ENCODE measurements around the gene CPNE7. TPM values are rescaled to one million over a fixed set of nuclear protein-coding genes. Genes with fewer than 3 reads are reported as not detected.

CPNE7 gene
- total and polyA plus RNA-seq, 2 of the 13 experiments (the other 11 are each of a cell fraction or from before 2014, with no cell fraction given) = 0.59 TPM; not detected in 1

- WGBS (ENCODE audit: low lambda C conversion rate) = 96% methylated on average over 27 of the region's 28 CpGs
- H3K4me2 ChIP-seq (ENCODE audit: low read depth, low read length) = no peak overlapping the region
- FAIRE-seq = no peak
- no peaks in the 10 kb centered on the region for H3K9me3 ChIP-seq (ENCODE audit: low read length)
- H3K79me2 ChIP-seq (ENCODE audit: insufficient read depth, low read length) = no peaks in the 10 kb centered on the region
- peaks cover 30 to 59% of the 10 kb centered on the region in 2 experiments for H3K36me3 ChIP-seq (replicated peaks in 1 of 2; ENCODE audit: control insufficient read depth in 1 of 2, insufficient read depth in 2 of 2, low read length in 2 of 2)
- POLR2A ChIA-PET = no interaction called here
- H3K4me1 ChIP-seq (ENCODE audit: insufficient read depth, low read length) = peaks cover 34% of the 10 kb centered on the region
- BruUV-seq (replicated peaks) = no TSS peak
- no peak overlapping the region for H3K9ac ChIP-seq (ENCODE audit: insufficient read depth, low read depth, low read length)
- CTCF ChIA-PET (ENCODE audit: low intra/inter-chr PET ratio, low total read pairs) = no interaction called here
- H3K27ac ChIP-seq (ENCODE audit: extremely low read length, insufficient read depth, low read length) = no peak overlapping the region
- no peak overlapping the region for H2AFZ ChIP-seq (ENCODE audit: low read length)
- no peak overlapping the region for H3K4me3 ChIP-seq (replicated peaks in 1 of 3; ENCODE audit: insufficient read depth in 1 of 3, low read depth in 2 of 3, low read length in 3 of 3)
- no peak for DNase-seq (ENCODE audit: low spot score)
- in situ Hi-C loops (cut with HindIII; ENCODE audit: extremely low pct_ligation_motif_present, low pct_unique_long_range_greater_than_20kb) = no loop called here
- no peak for ATAC-seq
- H3K27me3 ChIP-seq (ENCODE audit: control insufficient read depth in 1 of 2, insufficient read depth in 2 of 2, low read length in 2 of 2) = no peaks in the 10 kb centered on the region
- intact Hi-C loops (cut with micrococcal nuclease; ENCODE audit: unreplicated experiment) = no loop called here
- peaks cover 5% of the 10 kb centered on the region; the same call in 1 of the 2 replicates for H4K20me1 ChIP-seq (ENCODE audit: insufficient read depth, low read length)
- TF ChIP-seq ZNF761 (CRISPR knock-in tag; conservative IDR thresholded peaks at IDR 0.05) (no peak), ZNF143 (CRISPR knock-in tag; IDR thresholded peaks at IDR 0.05) (no peak), AGO2 (optimal IDR thresholded peaks at IDR 0.05; ENCODE audit: low read depth, low read length) (peak; percentile 63), HMGXB3 (CRISPR knock-in tag; IDR thresholded peaks at IDR 0.05; ENCODE audit: borderline replicate concordance) (no peak)
Measured at GRCh38 chr16:89548344-89549006, 27.1 kb upstream of the CPNE7 start.

Measured in HepG2 (cell line).